Measurements from ENCODE around the gene RAP1GAP2.

- TF ChIP-seq CTCF (IDR thresholded peaks at IDR 0.05) (no peak), POLR2A (IDR thresholded peaks at IDR 0.05) (no peak)
Measured at GRCh38 chr17:3034578-3034920, 238.3 kb downstream of the RAP1GAP2 start.

Measured in uterus (tissue), 2 donors.